Measurements from ENCODE around the gene BCAS1.
"Not testable (repeated sequence)": the region's sequence is repeated elsewhere in the genome, so short reads cannot be mapped to it uniquely, and the experiment has no call there.

Gene BCAS1

DNA sequence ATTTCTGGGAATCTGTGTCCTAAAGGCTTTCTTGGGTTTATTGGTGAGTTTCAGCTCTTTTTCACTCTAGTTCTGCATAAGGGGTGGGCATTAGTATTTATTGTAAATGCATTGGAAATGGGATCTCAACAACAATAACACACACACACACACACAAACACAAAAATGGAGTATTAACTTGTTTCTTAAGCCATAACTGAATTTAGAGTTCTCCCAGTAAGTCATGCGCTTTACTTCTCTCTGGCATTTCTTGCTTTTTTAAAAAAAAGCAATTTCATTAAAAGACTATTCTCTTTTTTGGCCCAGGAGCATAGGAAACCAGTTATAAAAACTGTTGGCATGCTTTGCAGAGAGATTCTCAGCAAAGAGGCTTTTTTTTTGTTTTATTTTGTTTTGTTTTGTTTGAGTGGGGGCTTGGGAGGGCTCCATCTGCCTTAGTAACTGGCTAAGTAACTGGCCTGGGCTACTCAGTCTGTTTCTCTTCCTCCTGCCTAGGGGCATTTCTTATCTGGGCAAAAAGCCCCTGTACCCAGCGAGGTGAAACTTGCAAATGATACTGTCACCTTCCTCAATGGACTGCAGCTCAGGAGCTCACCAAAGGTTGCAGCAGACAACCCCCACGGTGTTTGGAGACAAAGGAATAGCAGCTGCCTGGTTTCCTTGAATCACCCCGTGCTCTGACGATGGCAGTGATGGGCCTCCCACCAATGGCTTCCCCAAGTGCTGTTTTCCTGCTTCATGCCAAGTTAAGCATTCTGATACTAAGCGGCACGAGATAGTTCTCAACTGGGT, 128.5 kb downstream of the BCAS1 start:
- no peak for DNase-seq (ENCODE audit: low read depth)

- no peak for DNase-seq (ENCODE audit: low read depth)
Observed at GRCh38 chr20:53940907-53941545, 129.4 kb downstream of the BCAS1 start.

DNA sequence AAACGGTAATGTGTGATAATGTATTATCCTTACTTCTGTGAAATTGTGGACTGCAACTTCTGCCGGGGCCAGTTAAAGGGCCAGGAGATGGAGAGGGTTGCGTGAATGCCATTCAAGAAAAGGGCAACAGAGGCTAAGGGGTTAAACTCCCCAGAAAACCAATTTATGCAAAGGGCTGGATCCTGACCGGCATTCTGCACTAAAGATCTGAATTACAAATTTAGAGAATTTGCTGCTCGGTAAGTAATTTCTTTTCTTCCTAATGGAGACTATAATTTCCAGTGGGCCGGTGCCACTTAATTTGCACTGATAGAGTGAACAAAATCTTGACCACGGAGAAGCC, 130.1 kb downstream of the BCAS1 start:
- DNase-seq (ENCODE audit: low read depth), result no peak

DNA sequence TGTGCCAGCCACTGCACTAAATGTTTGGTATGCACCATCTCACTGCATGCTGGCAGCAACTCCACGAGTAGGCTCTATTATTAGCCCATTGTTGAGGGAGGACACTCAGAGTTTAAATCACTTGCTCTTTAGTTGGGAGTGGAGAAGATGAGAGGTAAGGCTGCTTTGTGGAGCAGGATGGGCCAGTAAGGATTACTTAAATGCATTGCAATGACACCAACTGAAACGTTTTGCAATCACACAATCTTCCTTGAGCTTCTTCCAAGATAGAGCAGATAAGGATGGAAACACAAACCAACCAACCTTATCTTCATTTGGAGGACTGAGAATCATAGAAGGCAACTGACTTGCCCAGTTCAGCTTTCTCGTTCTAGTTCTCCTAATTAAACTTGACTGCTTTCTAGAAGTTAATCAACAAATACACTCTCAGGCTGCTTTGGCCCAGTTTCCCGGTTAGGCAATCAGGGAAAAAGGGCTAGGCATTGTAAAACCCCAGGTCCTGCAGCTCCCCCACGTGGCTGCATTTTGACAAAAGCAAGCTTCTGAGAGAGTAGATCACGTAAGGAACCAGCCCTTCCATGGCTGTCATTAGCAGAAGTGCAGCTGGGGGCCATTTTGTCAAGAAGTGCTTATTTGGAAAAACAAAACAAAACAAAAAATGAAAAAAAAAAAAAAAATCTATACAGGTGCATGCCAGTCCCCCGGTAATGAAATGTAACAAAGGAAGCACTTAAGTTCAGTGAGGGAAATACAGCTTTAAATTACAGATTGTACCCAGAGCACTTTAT, 130.6 kb downstream of the BCAS1 start:
- DNase-seq (ENCODE audit: low read depth), result peak; percentile 22

- no peak for DNase-seq (ENCODE audit: low read depth)
Observed at GRCh38 chr20:53939190-53939571, 131.2 kb downstream of the BCAS1 start.

DNA sequence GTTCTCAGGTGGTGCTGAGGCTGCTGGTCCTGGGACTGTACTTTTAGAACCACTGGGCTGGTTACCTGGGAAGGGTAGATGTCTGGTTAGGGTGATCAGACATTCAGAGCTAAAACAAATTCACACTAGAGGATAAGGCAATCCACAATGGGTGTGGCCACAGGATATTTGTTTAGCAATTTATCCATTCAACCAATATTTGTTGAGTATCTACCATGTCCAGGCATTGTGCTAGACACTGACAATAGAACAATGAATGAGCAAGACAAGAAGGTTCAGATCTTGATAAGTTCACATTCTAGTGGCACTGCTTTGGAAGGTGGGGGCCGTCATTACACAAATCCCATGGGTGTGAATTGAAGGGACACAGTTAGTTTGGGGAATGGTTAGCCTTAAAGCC, 131.7 kb downstream of the BCAS1 start:
- DNase-seq (ENCODE audit: low read depth), result no peak

DNA sequence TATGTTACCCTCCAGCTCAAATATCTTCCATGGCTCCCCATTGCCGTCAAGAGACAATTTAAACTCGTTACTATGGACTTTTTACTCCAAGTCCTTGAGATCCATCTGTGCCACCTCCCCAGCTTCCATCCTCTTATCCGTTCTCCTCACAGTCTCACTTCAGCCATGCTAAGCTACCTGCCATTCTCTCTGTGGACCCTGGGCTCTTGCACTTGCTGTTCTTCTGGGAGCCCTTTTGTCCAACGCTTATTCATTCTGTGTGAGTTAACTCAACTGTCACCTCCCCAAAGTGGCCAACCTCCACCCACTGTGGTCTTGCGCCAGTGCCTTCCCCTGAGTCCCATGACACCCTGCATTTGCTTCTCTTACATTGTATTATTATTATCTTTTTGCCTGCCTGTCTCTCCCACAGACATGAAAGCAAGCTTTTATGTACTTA, 132.4 kb downstream of the BCAS1 start:
- DNase-seq (ENCODE audit: low read depth), result no peak

DNA sequence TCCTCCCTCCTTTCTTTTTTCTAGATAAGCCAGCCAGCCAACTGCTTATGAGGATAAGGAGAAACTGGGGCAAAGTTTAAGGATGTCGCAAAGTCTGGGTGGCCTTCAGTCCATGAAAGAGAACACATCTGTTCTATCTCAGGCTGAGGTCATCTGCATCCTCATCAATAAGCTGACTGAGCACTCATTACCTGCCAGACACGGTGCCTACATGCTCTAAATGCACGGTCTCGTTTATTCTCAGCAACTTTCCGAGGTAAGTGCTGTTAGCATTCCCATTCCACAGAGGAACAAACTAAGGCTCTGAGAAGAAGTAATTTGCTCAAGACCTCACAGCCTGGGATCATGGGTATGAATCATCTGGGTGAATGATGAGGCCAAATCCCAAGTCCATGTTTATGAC, 133.1 kb downstream of the BCAS1 start:
- DNase-seq (ENCODE audit: low read depth), result no peak

GRCh38 chr20:53935344-53936084, 134.9 kb downstream of the BCAS1 start:
- DNase-seq (ENCODE audit: low read depth), result no peak

DNA sequence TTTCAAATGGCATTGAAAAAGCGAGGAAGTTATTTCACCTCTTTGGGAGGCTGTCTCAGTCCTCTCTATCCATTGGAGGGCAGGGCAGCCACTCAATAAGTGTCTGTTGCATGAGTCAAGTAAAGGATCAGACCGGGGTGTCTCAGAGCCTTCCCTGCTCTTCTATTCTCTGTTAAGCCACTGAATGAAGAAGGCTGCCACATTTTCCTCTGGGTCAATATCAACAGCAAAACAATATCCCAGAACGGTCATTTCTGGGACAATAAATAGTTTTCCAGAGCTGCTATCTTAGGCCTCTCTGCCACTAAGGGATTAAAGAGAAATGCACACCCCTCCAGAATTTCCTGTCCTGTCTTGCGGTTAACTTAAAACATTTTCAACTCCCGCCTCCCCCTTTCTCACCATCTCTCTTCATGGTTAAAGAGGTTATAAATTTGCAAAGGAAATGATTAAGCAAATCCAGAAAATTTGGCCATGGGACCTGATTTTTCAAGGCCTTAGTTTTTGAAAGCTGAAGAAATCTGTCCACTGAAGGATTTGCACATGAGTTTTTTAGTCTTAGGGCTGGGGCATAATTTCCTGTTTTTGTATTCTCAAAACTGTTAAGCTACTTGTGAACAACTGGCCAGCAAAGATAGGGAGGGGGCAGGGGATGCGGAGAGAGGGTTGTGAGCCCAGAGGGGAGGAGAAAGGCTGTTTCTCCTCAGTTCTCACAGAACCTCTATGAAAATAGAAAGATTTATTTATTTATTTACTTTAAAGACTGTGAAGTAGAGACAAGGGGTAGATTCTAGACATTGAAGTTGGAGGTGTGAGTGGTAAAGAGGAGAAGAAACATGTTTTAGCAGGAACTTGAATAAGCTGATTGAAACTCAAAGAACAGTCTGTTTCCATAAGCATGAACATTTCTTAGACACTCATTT, 135.7 kb downstream of the BCAS1 start:
- no peak for DNase-seq (ENCODE audit: low read depth)

- DNase-seq (ENCODE audit: low read depth), result no peak
Observed at GRCh38 chr20:53933232-53933846, 137.1 kb downstream of the BCAS1 start.

DNA sequence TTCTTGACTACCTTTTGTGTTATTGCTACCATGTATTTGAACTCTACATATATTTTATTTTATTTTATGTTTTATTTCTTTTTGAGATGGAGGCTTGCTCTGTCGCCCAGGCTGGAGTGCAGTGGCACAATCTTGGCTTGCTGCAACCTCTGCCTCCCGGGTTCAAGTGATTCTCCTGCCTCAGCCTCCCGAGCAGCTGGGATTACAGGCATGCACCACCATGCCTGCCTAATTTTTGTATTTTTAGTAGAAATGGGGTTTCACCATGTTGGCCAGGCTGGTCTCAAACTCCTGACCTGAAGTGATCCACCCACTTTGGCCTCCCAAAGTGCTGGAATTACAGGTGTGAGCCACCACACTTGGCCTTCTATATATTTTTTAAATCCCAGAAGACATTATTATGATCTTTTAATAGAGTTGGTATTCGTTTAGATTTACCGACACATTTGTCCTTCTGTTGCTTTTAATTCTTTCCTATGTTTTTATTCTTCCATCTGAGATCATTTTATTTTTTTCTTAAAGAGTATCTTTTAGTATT, 137.7 kb downstream of the BCAS1 start:
- DNase-seq (ENCODE audit: low read depth), result not testable (repeated sequence)

GRCh38 chr20:53931597-53931996, 138.8 kb downstream of the BCAS1 start:
- DNase-seq (ENCODE audit: low read depth), result no peak

DNA sequence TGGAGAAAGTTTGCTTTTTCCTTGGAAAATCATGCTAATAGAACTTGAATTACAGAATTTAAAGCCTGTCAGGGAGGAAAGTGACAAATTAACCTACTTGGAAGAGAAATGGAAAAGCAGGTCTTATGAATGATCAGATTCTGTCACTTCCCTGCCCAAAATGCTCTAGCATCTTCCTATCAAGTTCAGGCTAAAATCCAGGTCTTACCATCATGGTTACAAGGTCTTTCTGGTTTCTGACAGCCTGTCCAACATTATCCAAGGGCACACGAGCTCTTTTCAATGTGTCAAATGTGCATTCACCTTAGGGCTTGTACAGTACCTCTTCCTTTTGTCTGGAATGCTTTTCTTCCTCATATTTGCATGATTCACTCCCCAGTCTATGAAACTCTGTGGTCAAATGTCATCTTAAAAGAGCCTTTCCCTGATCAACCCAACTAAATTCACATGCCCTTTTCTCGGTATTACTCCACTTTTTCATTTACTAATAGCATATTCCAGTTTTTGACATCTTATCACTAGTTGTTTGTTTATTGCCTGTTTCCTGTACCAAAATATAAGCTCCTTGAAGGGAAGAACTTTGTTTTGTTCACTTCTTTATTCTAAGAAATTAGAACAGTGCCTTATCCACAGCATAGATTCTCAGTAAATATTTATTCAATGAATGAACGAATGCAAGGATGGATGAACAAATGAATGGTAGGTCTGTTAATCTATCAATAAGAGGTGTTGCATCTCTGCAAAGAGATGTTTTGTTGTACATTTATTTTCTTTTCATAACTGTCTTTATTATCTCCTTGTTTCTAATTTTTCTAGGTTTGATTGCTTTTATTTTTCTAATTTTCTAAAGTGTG, 139.5 kb downstream of the BCAS1 start:
- DNase-seq (ENCODE audit: low read depth), result no peak

GRCh38 chr20:53929974-53930650, 140.3 kb downstream of the BCAS1 start:
- DNase-seq (ENCODE audit: low read depth), result no peak

DNA sequence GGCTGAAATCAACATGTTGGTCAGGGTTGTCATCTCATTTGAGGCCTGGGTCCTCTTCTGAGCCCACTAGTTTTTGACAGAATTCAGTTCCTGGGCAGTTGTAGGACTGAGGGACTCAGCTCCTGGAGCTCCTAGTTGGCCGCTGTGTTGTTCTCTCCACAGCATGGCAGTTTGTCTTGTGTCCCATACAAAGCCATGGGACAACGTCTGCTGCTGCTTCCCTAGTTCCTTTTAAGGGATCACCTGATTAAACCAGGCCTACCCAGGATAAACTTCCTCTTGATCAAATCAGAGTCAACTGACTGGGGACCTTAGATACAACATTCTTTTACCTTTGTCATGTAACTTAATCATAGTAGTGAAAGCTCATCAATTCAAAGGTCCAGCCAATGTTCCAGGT, 141.0 kb downstream of the BCAS1 start:
- no peak for DNase-seq (ENCODE audit: low read depth)

- DNase-seq (ENCODE audit: low read depth), result no peak
Observed at GRCh38 chr20:53927990-53928389, 142.4 kb downstream of the BCAS1 start.

DNA sequence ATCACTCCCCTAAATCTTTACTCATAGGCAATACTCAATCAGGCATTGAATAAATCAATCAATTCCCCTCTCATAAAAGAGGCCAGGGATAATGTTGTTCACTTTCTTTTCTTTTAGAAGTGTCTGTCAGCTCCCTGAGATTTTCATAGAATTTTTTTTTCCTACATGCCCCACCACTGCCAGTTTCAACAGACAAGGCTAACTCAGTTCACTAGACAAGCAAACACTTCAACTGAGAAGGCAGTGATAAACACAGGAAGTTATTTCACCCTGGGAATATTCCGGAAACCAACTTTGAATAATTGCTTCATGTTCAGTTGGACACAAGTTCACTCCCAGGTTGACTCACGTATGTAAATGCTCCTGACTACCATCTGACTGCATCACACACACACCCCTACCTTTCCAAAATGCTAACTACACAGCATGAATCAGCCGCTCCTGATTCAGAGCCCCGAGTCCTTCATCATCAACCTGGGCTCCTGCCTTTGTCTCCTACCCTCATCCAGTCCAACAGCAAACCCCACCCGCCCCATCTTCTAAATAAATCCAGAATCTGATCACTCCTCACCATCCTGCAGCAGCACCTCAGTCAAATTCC, 143.9 kb downstream of the BCAS1 start:
- no peak for DNase-seq (ENCODE audit: low read depth)

All from stimulated activated CD8-positive, alpha-beta memory T cell treated with anti-CD3 and anti-CD28 coated beads, Interleukin-15, amount 100 ng/mL, for 24 hours (primary cell).